SJSA1 (cell line): ENCODE results near the gene PHF3. TPM values are rescaled to one million over a fixed set of nuclear protein-coding genes. Genes with fewer than 3 reads are reported as not detected.

Experiments
- DNase-seq, 2 experiments: peaks; one replicate each; pipeline ENCODE4 v3.0.0-alpha.2; 2015 to 2020; ENCODE audit warnings: low spot score in 2 of 2, low read depth in 1 of 2
- H3K27ac ChIP-seq: fragments of 250-450 bp; sonication (Bioruptor Pico); 2 replicates; pipeline ENCODE4 v1.5.1; 2020; ENCODE audit warnings: mild to moderate bottlenecking, moderate library complexity
- H3K27me3 ChIP-seq: fragments of 250-450 bp; sonication (Bioruptor Pico); replicated peaks from 2 replicates; pipeline ENCODE4 v1.5.1; 2020; ENCODE audit warnings: mild to moderate bottlenecking, moderate library complexity
- H3K36me3 ChIP-seq: fragments of 250-450 bp; sonication (Bioruptor Pico); 2 replicates; pipeline ENCODE4 v1.5.1; 2020; ENCODE audit warnings: mild to moderate bottlenecking
- H3K4me1 ChIP-seq: fragments of 250-450 bp; sonication (Bioruptor Pico); replicated peaks from 2 replicates; pipeline ENCODE4 v1.6.1; 2021; ENCODE audit warnings: mild to moderate bottlenecking
- H3K4me3 ChIP-seq: fragments of 250-450 bp; sonication (Bioruptor Pico); 2 replicates; pipeline ENCODE4 v1.5.1; 2020; ENCODE audit warnings: mild to moderate bottlenecking
- H3K9me3 ChIP-seq: fragments of 250-450 bp; sonication (Bioruptor Pico); replicated peaks from 2 replicates; pipeline ENCODE4 v1.5.1; 2020; ENCODE audit warnings: mild to moderate bottlenecking
- total RNA-seq: library from RNA; depleted of rRNA; stranded (reverse); fragments of >200 nt; shearing (Covaris generic); gene quantifications from 2 replicates; pipeline ENCODE4 v1.2.3, GENCODE V29; 2014; rRNA removed

PHF3 gene
- total RNA-seq = 24.3 and 34.0 TPM in 2 replicates

GRCh38 chr6:63635588-63636517, at the start of gene PHF3:
Gene PHF3 (plus strand): TSS chr6:63635802. CDS start chr6:63646552, 10,750 bp downstream.
- peak within 1 kb of the TSS; percentile 85 for H3K27ac ChIP-seq
- peaks cover 9% of the 10 kb centered on the region for H3K36me3 ChIP-seq
- H3K4me3 ChIP-seq = peak within 1 kb of the TSS; percentile 88
- no peaks in the 10 kb centered on the region for H3K9me3 ChIP-seq
- peak; percentile 93 to 97 for DNase-seq
- H3K4me1 ChIP-seq = peaks cover 17% of the 10 kb centered on the region
- H3K27me3 ChIP-seq = peaks cover 8% of the 10 kb centered on the region; the same call in 1 of the 2 replicates

- no peaks in the 10 kb centered on the region for H3K27me3 ChIP-seq
- DNase-seq = no peak
- no peaks in the 10 kb centered on the region for H3K4me1 ChIP-seq
These were observed 45.6 kb upstream of the PHF3 start for GRCh38 chr6:63589952-63590411.

GRCh38 chr6:63592886-63593285, 42.7 kb upstream of the PHF3 start:
- H3K27me3 ChIP-seq = no peaks in the 10 kb centered on the region
- no peaks in the 10 kb centered on the region for H3K9me3 ChIP-seq
- H3K27ac ChIP-seq = no peak overlapping the region
- H3K36me3 ChIP-seq = no peaks in the 10 kb centered on the region
- no peaks in the 10 kb centered on the region for H3K4me1 ChIP-seq
- H3K4me3 ChIP-seq = no peak overlapping the region
- DNase-seq = no peak

More at GRCh38 chr6:63589952-63590411, 45.6 kb upstream of the PHF3 start:
- no peak overlapping the region for H3K27ac ChIP-seq
- H3K9me3 ChIP-seq = no peaks in the 10 kb centered on the region
- H3K4me3 ChIP-seq = no peak overlapping the region
- no peaks in the 10 kb centered on the region for H3K36me3 ChIP-seq

DNA sequence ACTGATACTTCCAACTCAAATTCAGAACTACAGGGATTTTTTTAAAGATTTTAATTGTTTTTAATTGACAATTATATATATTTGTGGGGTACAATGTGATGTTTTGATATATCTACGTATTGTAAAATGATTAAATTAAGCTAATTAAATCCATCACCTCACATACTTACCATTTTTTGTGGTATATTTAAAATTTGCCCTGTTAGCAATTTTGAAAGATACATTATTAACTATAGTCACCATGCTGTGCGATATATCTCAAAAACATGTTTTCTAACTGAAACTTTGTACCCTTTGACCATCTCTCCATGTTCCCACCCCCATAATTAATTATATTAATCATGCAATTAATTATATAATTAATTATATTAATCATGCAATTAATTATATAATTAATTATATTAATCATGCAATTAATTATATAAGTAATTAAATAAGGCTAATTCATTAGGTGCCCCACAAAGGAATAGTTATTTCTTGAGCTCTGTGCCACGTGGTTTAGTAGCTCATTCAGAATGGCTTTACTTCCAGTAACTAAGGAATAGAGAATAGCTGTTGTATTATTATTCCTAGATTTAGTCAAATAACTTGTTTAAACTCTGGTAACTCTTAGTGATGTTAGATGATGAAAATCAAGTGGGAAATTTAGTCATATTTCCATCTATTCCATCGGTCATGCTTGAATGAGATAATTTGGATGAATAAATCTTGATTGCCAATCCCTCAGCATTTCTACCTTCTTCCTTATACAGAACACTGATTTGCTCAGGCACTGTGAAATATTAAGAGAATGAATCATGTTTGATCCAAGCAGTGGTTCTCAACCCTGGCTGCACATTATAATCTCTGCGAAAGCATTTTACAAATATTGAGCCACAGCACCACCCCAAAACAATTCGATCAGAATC, 38.2 kb upstream of the PHF3 start:
- no peak overlapping the region for H3K27ac ChIP-seq
- no peak for DNase-seq
- H3K4me3 ChIP-seq = no peak overlapping the region
- H3K36me3 ChIP-seq = no peaks in the 10 kb centered on the region
- peaks cover 2% of the 10 kb centered on the region; the same call in 1 of the 2 replicates for H3K27me3 ChIP-seq
- H3K9me3 ChIP-seq = no peaks in the 10 kb centered on the region
- 0 out of 2 replicates have a peak, but pooled peaks cover 3% of the 10 kb centered on the region for H3K4me1 ChIP-seq

DNA sequence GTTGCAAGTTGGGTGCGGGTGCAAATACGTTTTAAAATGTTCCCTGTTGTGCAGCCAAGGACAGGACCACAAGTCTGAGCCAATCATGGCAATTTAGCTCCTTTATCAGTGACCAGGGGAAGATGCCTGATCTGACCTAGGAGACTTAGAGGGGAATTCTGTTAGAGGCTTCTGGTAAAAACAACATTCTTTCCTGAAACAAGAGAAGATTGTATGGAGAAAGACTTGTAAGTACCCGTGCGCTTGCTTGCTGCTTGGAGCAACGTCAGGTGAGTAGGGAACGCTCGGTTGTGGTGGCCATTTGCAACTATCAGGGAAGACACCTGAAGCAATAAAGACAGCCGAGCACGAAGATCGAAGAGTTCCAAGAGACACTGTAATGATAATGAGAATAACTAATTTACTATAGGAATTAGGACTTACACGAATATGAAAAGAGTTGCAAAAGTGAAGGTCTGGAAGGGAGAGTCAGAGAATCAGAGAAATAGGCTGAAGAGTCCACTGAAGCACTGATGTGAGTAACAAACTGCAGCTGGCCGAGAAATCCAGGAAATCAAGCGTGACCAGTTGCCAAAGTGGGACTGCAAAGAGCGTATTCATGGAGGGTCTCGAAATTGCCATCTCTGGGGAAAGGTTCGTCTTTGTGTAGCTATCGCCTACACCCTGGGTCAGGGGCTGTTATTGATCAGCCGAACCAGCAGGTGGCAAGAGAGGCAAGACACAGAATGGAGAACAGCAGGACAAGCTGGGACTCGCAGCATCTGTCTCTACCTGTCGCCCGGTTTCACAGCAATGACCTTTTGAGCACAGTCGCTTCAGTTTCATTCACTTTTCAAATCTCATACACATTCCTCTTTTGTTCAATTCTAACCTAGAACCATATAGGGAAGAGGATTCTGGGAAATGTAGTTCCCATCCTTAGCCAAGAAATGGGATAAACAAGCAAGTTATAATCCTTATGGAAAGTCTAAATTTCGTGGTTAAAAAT, 37.3 kb upstream of the PHF3 start:
- Histone ChIP-seq H3K4me3 (no peak overlapping the region), H3K27ac (no peak overlapping the region), H3K9me3 (no peaks in the 10 kb centered on the region), H3K4me1 (0 out of 2 replicates have a peak, but pooled peaks cover 3% of the 10 kb centered on the region), H3K36me3 (no peaks in the 10 kb centered on the region), H3K27me3 (peaks cover 2% of the 10 kb centered on the region; the same call in 1 of the 2 replicates)
- peak; percentile 50 for DNase-seq

DNA sequence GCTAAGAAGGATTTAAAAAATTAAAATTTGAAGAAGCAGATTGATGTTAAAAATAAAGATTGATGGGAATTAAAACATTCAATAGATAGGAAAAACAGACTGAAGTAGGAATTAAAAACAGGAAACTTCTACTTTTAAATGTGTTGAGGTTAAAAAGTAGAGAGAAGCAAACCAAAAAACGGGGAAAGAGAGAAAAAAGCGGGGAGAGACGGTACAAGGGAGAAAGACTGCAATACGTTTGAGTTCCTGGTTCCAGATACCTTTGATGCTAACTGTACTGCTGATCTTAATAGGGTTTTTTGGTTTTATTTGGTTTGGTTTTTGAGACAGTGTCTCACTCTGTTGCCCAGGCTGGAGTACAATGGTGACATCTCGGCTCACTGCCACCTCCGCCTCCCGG, 36.4 kb upstream of the PHF3 start:
- DNase-seq = no peak
- H3K9me3 ChIP-seq = no peaks in the 10 kb centered on the region
- H3K27me3 ChIP-seq = peaks cover 2% of the 10 kb centered on the region; the same call in 1 of the 2 replicates
- no peak overlapping the region for H3K27ac ChIP-seq
- H3K4me3 ChIP-seq = no peak overlapping the region
- no peaks in the 10 kb centered on the region for H3K36me3 ChIP-seq
- 0 out of 2 replicates have a peak, but pooled peaks cover 3% of the 10 kb centered on the region for H3K4me1 ChIP-seq

GRCh38 chr6:63600136-63600535, 35.5 kb upstream of the PHF3 start:
- Histone ChIP-seq H3K4me1 (0 out of 2 replicates have a peak, but pooled peaks cover 3% of the 10 kb centered on the region), H3K36me3 (no peaks in the 10 kb centered on the region), H3K27me3 (peaks cover 2% of the 10 kb centered on the region; the same call in 1 of the 2 replicates), H3K27ac (no peak overlapping the region), H3K4me3 (no peak overlapping the region), H3K9me3 (no peaks in the 10 kb centered on the region)
- no peak for DNase-seq

- Histone ChIP-seq H3K27ac (no peak overlapping the region), H3K9me3 (no peaks in the 10 kb centered on the region), H3K36me3 (no peaks in the 10 kb centered on the region), H3K4me3 (no peak overlapping the region), H3K4me1 (no peaks in the 10 kb centered on the region), H3K27me3 (no peaks in the 10 kb centered on the region)
- no peak for DNase-seq
These were observed 26.4 kb upstream of the PHF3 start for GRCh38 chr6:63609231-63609630.

DNA sequence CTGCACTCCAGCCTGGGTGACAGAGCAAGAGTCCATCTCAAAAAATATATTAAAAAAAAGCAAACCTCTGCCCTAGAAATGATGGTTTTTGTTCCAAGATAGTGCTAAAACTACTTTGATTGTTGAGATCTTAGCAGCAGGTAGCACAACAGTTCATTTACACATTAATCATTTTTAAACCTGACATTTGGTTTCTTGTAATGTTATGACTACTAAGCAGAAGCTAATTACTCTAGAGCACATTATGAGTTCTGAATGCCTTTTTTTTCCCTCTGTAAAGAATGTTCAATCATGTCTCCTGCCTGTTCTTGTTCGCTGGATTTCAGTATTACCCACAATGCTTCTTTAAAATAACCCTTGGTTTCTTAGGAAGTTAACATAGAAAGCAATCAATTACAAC, 24.7 kb upstream of the PHF3 start:
- Histone ChIP-seq H3K4me3 (no peak overlapping the region), H3K4me1 (no peaks in the 10 kb centered on the region), H3K36me3 (no peaks in the 10 kb centered on the region), H3K27ac (no peak overlapping the region), H3K9me3 (no peaks in the 10 kb centered on the region), H3K27me3 (no peaks in the 10 kb centered on the region)
- no peak for DNase-seq

GRCh38 chr6:63611560-63611959, 24.0 kb upstream of the PHF3 start:
- DNase-seq = no peak
- H3K36me3 ChIP-seq = no peaks in the 10 kb centered on the region
- H3K27ac ChIP-seq = no peak overlapping the region
- no peaks in the 10 kb centered on the region for H3K4me1 ChIP-seq
- no peaks in the 10 kb centered on the region for H3K27me3 ChIP-seq
- H3K9me3 ChIP-seq = no peaks in the 10 kb centered on the region
- H3K4me3 ChIP-seq = no peak overlapping the region

DNA sequence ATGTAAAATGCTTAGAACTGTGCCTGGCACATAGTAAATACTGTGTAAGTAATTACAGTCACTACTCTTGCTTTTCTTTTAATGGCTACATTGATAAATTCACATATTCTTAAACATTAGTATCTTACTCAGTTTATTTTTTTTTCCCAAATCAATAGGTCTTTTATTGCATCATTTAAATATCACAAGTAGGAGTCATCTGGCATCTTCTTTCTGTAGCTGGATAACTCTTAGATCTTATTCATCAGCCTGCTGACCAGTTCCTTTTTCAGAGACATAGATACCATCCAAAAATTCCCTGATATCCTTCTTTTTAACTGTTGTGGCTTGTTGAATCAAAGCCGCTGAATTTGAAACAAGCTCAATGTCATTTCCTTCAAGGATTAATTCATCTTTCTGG, 20.0 kb upstream of the PHF3 start:
- no peaks in the 10 kb centered on the region for H3K27me3 ChIP-seq
- no peaks in the 10 kb centered on the region for H3K4me1 ChIP-seq
- DNase-seq = no peak
- H3K27ac ChIP-seq = no peak overlapping the region
- H3K4me3 ChIP-seq = no peak overlapping the region
- H3K36me3 ChIP-seq = no peaks in the 10 kb centered on the region
- no peaks in the 10 kb centered on the region for H3K9me3 ChIP-seq

- no peaks in the 10 kb centered on the region for H3K36me3 ChIP-seq
- no peak overlapping the region for H3K4me3 ChIP-seq
- H3K27ac ChIP-seq = no peak overlapping the region
- H3K4me1 ChIP-seq = no peaks in the 10 kb centered on the region
- H3K27me3 ChIP-seq = no peaks in the 10 kb centered on the region
- DNase-seq = no peak
- H3K9me3 ChIP-seq = no peaks in the 10 kb centered on the region
These were observed 11.5 kb upstream of the PHF3 start for GRCh38 chr6:63624091-63624490.
